SK-N-SH (cell line): ENCODE measurements around the gene TXNRD2. TPM values are rescaled to one million over a fixed set of nuclear protein-coding genes. Genes with fewer than 3 reads are reported as not detected.

Experiments used
- CTCF ChIA-PET: fragments of 300-600, 350-600 bp; formaldehyde crosslinking; extraction: SDS; loops from one replicate; lab custom pipeline; 2021; lab: Yijun Ruan, JAX
- POLR2A ChIA-PET: fragments of 350-600 bp; sonication (Branson Sonifier 250); formaldehyde crosslinking; extraction: SDS; loops from one replicate; lab custom pipeline; 2020; ENCODE audit warnings: antibody characterized with exemption, inconsistent platforms; lab: Yijun Ruan, JAX
- DNase-seq: peaks from one replicate; pipeline ENCODE4 v3.0.0; 2012
- H2AFZ ChIP-seq: fragments of 200-600 bp; sonication (generic); 2 replicates; pipeline ENCODE4 v1.8.1; 2016; ENCODE audit warnings: antibody characterized with exemption, mild to moderate bottlenecking, low read depth
- H3F3A ChIP-seq: fragments of 200-600 bp; sonication (generic); replicated peaks from 2 replicates; pipeline ENCODE3; 2016; ENCODE audit warnings: antibody characterized with exemption, mild to moderate bottlenecking; ENCODE audit not compliant: insufficient read depth
- H3K27ac ChIP-seq, 2 experiments: fragments of 200-500 bp in 1 of 2; fragments of 200-600 bp in 1 of 2; sonication (Bioruptor generic) in 1 of 2; sonication (generic), shearing (Covaris generic) in 1 of 2; 2 replicates each; pipeline versions ENCODE4 v1.5.1 to v1.6.1; 2014 to 2016; ENCODE audit warnings: low read depth in 2 of 2, inconsistent platforms in 1 of 2, low read length in 1 of 2, mild to moderate bottlenecking in 1 of 2, mixed read lengths in 1 of 2
- H3K27me3 ChIP-seq: fragments of 200-600 bp; sonication (generic), shearing (Covaris generic); 2 replicates; pipeline ENCODE4 v1.6.1; 2016; ENCODE audit warnings: mixed run types; ENCODE audit not compliant: insufficient read depth
- H3K36me3 ChIP-seq, 2 experiments: fragments of 200-500 bp in 1 of 2; fragments of 200-600 bp in 1 of 2; sonication (Bioruptor generic) in 1 of 2; sonication (generic) in 1 of 2; replicated peaks in 1 of 2; 2 replicates each; pipeline versions ENCODE3 to v1.5.1; 2014 to 2016; ENCODE audit warnings: low read length in 1 of 2, mild to moderate bottlenecking in 1 of 2; ENCODE audit not compliant: insufficient read depth in 2 of 2, control insufficient read depth in 1 of 2
- H3K4me1 ChIP-seq, 2 experiments: fragments of 200-500 bp in 1 of 2; fragments of 200-600 bp in 1 of 2; sonication (Bioruptor generic) in 1 of 2; sonication (generic), shearing (Covaris generic) in 1 of 2; 2 replicates each; pipeline versions ENCODE4 v1.5.1 to v1.6.1; 2014 to 2016; ENCODE audit warnings: low read depth in 1 of 2, low read length in 1 of 2, mixed run types in 1 of 2; ENCODE audit not compliant: insufficient read depth in 2 of 2, control insufficient read depth in 1 of 2
- H3K4me2 ChIP-seq: fragments of 200-600 bp; sonication (generic), shearing (Covaris generic); 2 replicates; pipeline ENCODE4 v1.6.1; 2017; ENCODE audit warnings: mixed run types
- H3K4me3 ChIP-seq, 2 experiments: fragments of 200-500 bp in 1 of 2; fragments of 200-600 bp in 1 of 2; sonication (Bioruptor generic) in 1 of 2; sonication (generic), shearing (Covaris generic) in 1 of 2; 2 replicates each; pipeline versions ENCODE4 v1.5.1 to v1.8.1; 2014 to 2016; ENCODE audit warnings: low read depth in 2 of 2, inconsistent platforms in 1 of 2, low read length in 1 of 2, mild to moderate bottlenecking in 1 of 2, mixed read lengths in 1 of 2, moderate library complexity in 1 of 2
- H3K79me2 ChIP-seq: fragments of 200-600 bp; sonication (generic); 2 replicates; pipeline ENCODE4 v1.8.1; 2017; ENCODE audit warnings: mild to moderate bottlenecking; ENCODE audit not compliant: insufficient read depth
- H3K9ac ChIP-seq: fragments of 200-600 bp; sonication (generic); 2 replicates; pipeline ENCODE4 v1.6.1; 2017; ENCODE audit warnings: mixed run types
- H3K9me2 ChIP-seq: fragments of 200-600 bp; sonication (generic); 2 replicates; pipeline ENCODE4 v1.6.1; 2017; ENCODE audit warnings: mixed run types
- H3K9me3 ChIP-seq: fragments of 200-600 bp; sonication (generic); 2 replicates; pipeline ENCODE4 v1.6.1; 2017; ENCODE audit warnings: mixed run types, mild to moderate bottlenecking, moderate library complexity
- H4K20me1 ChIP-seq: fragments of 200-600 bp; sonication (generic); 2 replicates; pipeline ENCODE4 v1.6.1; 2017; ENCODE audit warnings: mild to moderate bottlenecking, mixed run types; ENCODE audit not compliant: insufficient read depth
- CHD2 ChIP-seq: fragments of 150-350 bp; IDR thresholded peaks from 2 replicates; pipeline ENCODE4 v1.6.1; 2018; ENCODE audit warnings: low read length; ENCODE audit not compliant: partially characterized antibody
- EZH2phosphoT487 ChIP-seq: fragments of 200-600 bp; sonication (generic); IDR thresholded peaks from 2 replicates; pipeline ENCODE4 v1.6.1; 2017; ENCODE audit warnings: low read depth, mixed run types, mild to moderate bottlenecking, antibody characterized with exemption, moderate library complexity, borderline replicate concordance
- GATA2 ChIP-seq: sonication (generic); formaldehyde crosslinking; IDR thresholded peaks from 2 replicates; pipeline ENCODE4 v1.5.0; 2020; ENCODE audit warnings: mild to moderate bottlenecking, missing genetic modification reagents
- JUND ChIP-seq: IDR thresholded peaks from 2 replicates; pipeline ENCODE4 v1.4.0; 2012
- MXI1 ChIP-seq: IDR thresholded peaks from 2 replicates; pipeline ENCODE4 v1.6.1; 2012; ENCODE audit warnings: mild to moderate bottlenecking, low read depth, low read length, improper control_type of control experiment
- NFIC ChIP-seq: IDR thresholded peaks from 2 replicates; pipeline ENCODE4 v1.4.0; 2012; ENCODE audit warnings: borderline replicate concordance
- RAD21 ChIP-seq: IDR thresholded peaks from 2 replicates; pipeline ENCODE4 v1.6.1; 2012; ENCODE audit warnings: mild to moderate bottlenecking, low read length
- RCOR1 ChIP-seq: fragments of 150-350 bp; IDR thresholded peaks from 2 replicates; pipeline ENCODE4 v1.6.1; 2017; ENCODE audit warnings: antibody characterized with exemption, low read length
- SMC3 ChIP-seq: IDR thresholded peaks from 2 replicates; pipeline ENCODE4 v1.6.1; 2012; ENCODE audit warnings: low read depth, low read length, improper control_type of control experiment
- TAF1 ChIP-seq: IDR thresholded peaks from 2 replicates; pipeline ENCODE4 v1.6.1; 2012; ENCODE audit warnings: low read depth, mild to moderate bottlenecking, low read length, moderate library complexity, borderline replicate concordance
- WGBS: methylation state at CpG from one replicate; pipeline ENCODE4 v1.1.6; 2017; ENCODE audit warnings: low lambda C conversion rate; 5-methylcytosine and 5-hydroxymethylcytosine counted together
- polyA plus RNA-seq, 3 experiments: library from polyadenylated mRNA; depleted of rRNA; stranded (reverse); fragments of >200 nt; gene quantifications; 2 replicates each; pipeline ENCODE4 v1.2.3, GENCODE V29; 2012
- TF ChIP-seq, protein P1 (sequence below): IDR thresholded peaks from 2 replicates; pipeline ENCODE4 v1.4.0; 2012; ENCODE audit warnings: low read depth
- TF ChIP-seq, protein P2 (sequence below): fragments of 150-350 bp; IDR thresholded peaks from 2 replicates; pipeline ENCODE4 v1.6.1; 2016; ENCODE audit warnings: mild to moderate bottlenecking, low read depth, low read length

TXNRD2 gene
- polyA plus RNA-seq, 1 of the 3 experiments (the other 2 are of a cell fraction): 34.7 TPM

DNA sequence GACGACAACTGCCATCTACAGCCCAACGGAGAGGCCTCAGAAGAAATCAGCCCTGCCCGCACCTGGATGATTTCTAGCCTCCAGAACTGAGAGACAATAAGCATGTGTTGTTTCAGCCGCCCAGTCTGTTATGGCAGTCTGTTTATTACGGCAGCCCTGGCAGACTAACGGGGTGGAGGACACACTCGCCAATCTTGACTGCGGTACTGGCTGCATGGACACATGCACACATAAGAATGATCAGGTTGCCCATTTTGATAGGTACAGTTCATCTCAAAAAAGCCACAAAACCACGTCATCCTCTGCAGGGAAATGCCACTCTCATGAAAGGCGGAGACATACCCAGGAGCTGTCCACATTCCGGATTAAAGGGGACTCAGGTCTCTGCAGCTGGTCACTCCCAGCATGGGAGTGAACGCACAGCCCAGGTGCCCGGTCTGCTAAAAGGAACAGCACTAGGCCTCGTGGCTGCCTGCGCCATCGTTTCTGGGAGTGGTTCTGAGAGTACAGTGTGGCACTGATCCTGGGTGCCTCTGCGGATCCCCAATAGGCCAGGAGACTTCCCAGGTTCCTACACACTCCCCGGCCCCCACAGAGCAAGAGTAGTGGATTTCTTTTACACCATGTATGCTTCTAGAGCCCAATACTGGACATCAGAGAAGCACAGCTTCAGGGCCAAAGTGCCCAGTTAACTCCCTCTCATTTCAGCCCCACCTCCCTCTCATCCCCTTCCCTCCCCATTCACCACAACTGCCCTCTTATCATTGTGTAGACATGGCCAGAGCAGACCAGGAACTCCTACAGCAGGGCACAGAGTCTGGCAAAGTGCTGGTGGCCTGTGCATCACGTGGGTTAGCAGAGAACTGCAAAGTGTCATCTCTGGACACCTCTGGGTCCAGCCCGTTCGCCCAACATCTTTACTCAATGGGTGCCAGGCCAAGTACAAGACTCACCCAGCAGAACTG is 11.8 kb downstream of the TXNRD2 start:
- Histone ChIP-seq H3K9me2 (no peaks in the 10 kb centered on the region), H3K27me3 (no peaks in the 10 kb centered on the region), H4K20me1 (no peaks in the 10 kb centered on the region), H3K36me3 (peaks cover 0 to 4% of the 10 kb centered on the region in 2 experiments), H3K9me3 (no peaks in the 10 kb centered on the region), H3K79me2 (no peaks in the 10 kb centered on the region), H3K4me3 (no peak overlapping the region), H3K4me2 (no peak overlapping the region), H3K27ac (no peak overlapping the region), H2AFZ (no peak overlapping the region), H3F3A (no peaks in the 10 kb centered on the region), H3K9ac (no peak overlapping the region), H3K4me1 (peaks cover 0 to 18% of the 10 kb centered on the region in 2 experiments; a peak in 1 of 4 replicates)
- 91% methylated on average over 11 of the region's 21 CpGs for WGBS
- TF ChIP-seq, protein P1, sequence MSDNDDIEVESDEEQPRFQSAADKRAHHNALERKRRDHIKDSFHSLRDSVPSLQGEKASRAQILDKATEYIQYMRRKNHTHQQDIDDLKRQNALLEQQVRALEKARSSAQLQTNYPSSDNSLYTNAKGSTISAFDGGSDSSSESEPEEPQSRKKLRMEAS: no peak
- TF ChIP-seq SMC3 (no peak), GATA2 (CRISPR knock-in tag) (no peak), NFIC (no peak), CHD2 (no peak), EZH2phosphoT487 (no peak), RCOR1 (no peak), MXI1 (no peak)
- TF ChIP-seq, protein P2, sequence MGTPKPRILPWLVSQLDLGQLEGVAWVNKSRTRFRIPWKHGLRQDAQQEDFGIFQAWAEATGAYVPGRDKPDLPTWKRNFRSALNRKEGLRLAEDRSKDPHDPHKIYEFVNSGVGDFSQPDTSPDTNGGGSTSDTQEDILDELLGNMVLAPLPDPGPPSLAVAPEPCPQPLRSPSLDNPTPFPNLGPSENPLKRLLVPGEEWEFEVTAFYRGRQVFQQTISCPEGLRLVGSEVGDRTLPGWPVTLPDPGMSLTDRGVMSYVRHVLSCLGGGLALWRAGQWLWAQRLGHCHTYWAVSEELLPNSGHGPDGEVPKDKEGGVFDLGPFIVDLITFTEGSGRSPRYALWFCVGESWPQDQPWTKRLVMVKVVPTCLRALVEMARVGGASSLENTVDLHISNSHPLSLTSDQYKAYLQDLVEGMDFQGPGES: no peak
- ChIA-PET CTCF (interaction anchor here (0.6 to 2.1 kb wide), 3 partner anchors 17 to 199 kb away, joined by 3 to 6 read pairs (median 3); no protein-coding TSS in a partner anchor), POLR2A (no interaction called here)
- no peak for DNase-seq

DNA sequence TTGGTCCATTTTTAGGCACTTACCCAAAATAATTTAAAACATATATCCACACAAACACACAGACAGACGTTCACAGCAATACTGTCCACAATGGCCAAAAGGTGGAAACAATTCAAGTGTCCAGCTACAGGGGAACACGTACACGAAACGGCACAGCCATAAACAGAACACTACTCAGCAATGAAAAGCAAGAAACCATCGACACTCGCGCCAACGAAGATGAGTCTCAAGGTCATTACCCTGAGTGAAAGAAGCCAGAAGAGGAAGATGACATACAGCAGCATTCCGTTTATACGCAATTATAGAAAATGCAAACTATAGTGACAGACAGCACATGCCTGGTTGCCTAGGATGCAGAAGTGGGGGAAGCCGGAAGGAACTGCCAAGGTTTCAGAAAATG is 13.4 kb downstream of the TXNRD2 start:
- no peaks in the 10 kb centered on the region for H3K79me2 ChIP-seq
- H2AFZ ChIP-seq: no peak overlapping the region
- ChIA-PET CTCF (no interaction called here), POLR2A (no interaction called here)
- H4K20me1 ChIP-seq: no peaks in the 10 kb centered on the region
- H3K9me2 ChIP-seq: no peaks in the 10 kb centered on the region
- H3F3A ChIP-seq: no peaks in the 10 kb centered on the region
- no peaks in the 10 kb centered on the region for H3K27me3 ChIP-seq
- no peak for DNase-seq
- H3K9ac ChIP-seq: no peak overlapping the region
- H3K36me3 ChIP-seq: no peaks in the 10 kb centered on the region
- peaks cover 0 to 11% of the 10 kb centered on the region in 2 experiments; a peak in 1 of 4 replicates for H3K4me1 ChIP-seq
- H3K27ac ChIP-seq: no peak overlapping the region
- no peak overlapping the region for H3K4me3 ChIP-seq
- WGBS: 95% methylated on average over 11 of the region's 11 CpGs
- no peak overlapping the region for H3K4me2 ChIP-seq
- H3K9me3 ChIP-seq: no peaks in the 10 kb centered on the region
- TF ChIP-seq JUND (no peak), RAD21 (no peak), TAF1 (no peak)
